DOHH2 (cell line): Measurements from ENCODE around the gene RBMS3.

Experiments used
- EZH2phosphoT487 ChIP-seq: fragments of 200-600 bp; sonication (generic); IDR thresholded peaks from 2 replicates; pipeline ENCODE4 v1.6.1; 2017; ENCODE audit warnings: borderline replicate concordance, mild to moderate bottlenecking, antibody characterized with exemption, low read length, moderate library complexity, mixed read lengths
- TF ChIP-seq, protein P1 (sequence below): fragments of 200-600 bp; sonication (generic); IDR thresholded peaks from one replicate; pipeline ENCODE4 v1.5.1; 2014; ENCODE audit warnings: antibody characterized with exemption, mild to moderate bottlenecking, low read depth, low read length; ENCODE audit not compliant: poor library complexity, severe bottlenecking

DNA sequence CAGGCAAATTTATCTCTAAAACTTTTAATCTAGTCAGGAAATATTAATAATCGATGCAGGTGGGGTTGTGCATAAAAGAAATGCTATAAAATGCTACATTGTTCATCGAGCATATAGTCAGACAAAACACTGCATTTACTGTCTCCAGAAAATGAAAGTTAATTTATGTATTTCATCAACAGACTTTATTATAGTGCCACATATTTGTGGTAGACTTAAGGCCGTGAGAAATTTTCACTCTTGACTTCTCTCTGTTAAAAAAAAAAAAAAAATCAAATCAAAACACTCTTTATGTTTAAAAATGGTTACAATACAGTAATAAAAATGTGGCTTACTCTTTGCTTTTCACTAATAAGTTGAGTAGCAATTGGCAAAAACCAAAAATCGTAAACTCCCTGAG lies 67.4 kb downstream of the RBMS3 start:
- TF ChIP-seq, protein P1, sequence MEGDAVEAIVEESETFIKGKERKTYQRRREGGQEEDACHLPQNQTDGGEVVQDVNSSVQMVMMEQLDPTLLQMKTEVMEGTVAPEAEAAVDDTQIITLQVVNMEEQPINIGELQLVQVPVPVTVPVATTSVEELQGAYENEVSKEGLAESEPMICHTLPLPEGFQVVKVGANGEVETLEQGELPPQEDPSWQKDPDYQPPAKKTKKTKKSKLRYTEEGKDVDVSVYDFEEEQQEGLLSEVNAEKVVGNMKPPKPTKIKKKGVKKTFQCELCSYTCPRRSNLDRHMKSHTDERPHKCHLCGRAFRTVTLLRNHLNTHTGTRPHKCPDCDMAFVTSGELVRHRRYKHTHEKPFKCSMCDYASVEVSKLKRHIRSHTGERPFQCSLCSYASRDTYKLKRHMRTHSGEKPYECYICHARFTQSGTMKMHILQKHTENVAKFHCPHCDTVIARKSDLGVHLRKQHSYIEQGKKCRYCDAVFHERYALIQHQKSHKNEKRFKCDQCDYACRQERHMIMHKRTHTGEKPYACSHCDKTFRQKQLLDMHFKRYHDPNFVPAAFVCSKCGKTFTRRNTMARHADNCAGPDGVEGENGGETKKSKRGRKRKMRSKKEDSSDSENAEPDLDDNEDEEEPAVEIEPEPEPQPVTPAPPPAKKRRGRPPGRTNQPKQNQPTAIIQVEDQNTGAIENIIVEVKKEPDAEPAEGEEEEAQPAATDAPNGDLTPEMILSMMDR, result no peak
- TF ChIP-seq EZH2phosphoT487, result no peak
